Measurements from ENCODE around the gene NF2. TPM values are rescaled to one million over a fixed set of nuclear protein-coding genes. Genes with fewer than 3 reads are reported as not detected.

The NF2 gene
- total and polyA plus RNA-seq, 2 of the 8 experiments (the other 6 are each of a cell fraction or from before 2014, with no cell fraction given), result 17.6 to 53.6 TPM

- TF ChIP-seq HDAC2 (IDR thresholded peaks at IDR 0.05; ENCODE audit: borderline replicate concordance in 1 of 2, low read depth in 2 of 2, low read length in 2 of 2), result no peak
- TF ChIP-seq SP1 (IDR thresholded peaks at IDR 0.05; ENCODE audit: low read depth, low read length), result no peak
- no peak for TF ChIP-seq ATF2 (IDR thresholded peaks at IDR 0.05; ENCODE audit: low read length)
- TF ChIP-seq JUND (IDR thresholded peaks at IDR 0.05; ENCODE audit: low read length), result no peak
- TF ChIP-seq GABPA (IDR thresholded peaks at IDR 0.05; ENCODE audit: borderline replicate concordance, insufficient read depth, low read length), result no peak
- no peak for TF ChIP-seq NRF1 (IDR thresholded peaks at IDR 0.05; ENCODE audit: low read depth, low read length)
Measured at GRCh38 chr22:29555065-29555644, 48.3 kb upstream of the NF2 start (continued).
